Activated CD4-positive, CD25-positive, alpha-beta regulatory T cell treated with anti-CD3 and anti-CD28 coated beads, Interleukin-2, amount 50 U/mL, for 72 hours (primary cell): ENCODE measurements around the gene SCAP.
A peak's percentile ranks its signal among the peaks of the same experiment; 100 is the strongest.
"Not testable (repeated sequence)": the region's sequence is repeated elsewhere in the genome, so short reads cannot be mapped to it uniquely, and the experiment has no call there.

Source experiments
- DNase-seq: peaks from one replicate; pipeline ENCODE4 v3.0.0; 2021

SCAP gene

DNA sequence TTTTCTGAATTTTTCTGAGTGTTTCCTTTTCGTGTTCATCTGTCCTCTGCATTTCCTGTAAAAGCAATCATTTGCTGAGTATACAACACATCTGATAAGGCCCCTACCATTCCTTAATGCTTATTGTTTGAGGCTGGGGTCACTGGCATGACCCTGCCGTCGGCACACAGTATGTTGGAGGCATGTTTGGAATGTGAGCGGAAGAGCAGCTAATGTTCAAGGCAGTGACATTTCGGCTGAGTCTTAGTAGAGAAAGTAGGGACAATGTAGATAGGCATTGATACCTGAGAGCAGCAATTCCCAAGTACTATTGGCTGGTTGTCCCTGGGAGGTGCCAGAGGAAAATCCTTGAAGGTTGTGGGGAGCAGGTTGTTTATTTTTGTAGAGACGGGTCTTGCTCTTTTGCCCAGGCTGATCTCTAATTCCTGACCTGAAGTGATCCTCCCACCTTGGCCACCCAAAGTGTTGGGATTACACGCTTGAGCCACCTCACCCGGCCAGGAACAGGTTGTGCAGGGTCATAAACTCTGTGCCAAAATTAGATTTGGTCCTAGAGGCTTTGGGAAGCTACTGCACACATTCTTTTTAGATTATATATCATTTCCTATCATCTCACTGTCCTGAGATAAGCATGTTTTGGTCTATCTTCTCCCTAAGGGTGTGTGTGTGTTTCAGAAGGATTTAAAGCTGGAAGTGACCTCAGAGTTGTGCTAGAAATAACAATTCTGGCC, 81.4 kb downstream of the SCAP start:
- DNase-seq = no peak

DNA sequence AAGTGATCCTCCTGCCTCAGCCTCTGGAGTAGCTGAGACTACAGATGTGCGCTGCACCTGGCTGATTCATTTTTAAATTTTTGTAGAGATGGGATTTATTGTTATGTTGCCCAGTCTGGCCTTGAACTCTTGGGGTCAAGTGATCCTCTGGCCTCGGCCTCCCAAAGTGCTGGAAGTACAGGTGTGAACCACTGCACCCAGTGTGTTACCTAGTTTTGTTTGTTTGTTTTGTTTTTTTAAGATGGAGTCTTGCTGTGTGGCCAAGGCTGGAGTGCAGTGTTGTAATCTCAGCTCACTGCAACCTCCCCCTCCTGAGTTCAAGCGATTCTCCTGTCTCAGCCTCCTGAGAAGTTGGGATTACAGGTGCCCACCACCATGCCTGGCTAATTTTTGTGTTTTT, 82.8 kb downstream of the SCAP start:
- no peak for DNase-seq

DNA sequence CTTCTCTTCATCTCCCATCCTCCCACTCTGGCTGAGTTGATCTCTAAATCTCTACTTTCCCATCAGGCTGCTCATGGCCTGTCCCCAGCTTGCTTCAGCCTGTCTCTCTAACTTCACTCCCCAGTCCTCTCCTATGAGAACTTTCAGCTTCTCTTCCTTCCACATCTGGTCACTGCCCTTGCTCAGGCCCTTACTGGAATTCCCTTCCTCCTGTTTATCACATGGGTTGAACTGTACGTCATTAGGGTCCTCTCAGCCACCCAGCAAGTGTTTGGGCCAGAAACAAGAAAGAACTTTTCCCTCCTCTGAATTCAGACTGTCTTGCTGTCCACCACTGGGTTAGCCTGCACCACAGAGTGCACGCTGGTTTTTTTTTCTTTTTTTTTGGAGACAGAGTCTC, 89.9 kb downstream of the SCAP start:
- DNase-seq = no peak

DNA sequence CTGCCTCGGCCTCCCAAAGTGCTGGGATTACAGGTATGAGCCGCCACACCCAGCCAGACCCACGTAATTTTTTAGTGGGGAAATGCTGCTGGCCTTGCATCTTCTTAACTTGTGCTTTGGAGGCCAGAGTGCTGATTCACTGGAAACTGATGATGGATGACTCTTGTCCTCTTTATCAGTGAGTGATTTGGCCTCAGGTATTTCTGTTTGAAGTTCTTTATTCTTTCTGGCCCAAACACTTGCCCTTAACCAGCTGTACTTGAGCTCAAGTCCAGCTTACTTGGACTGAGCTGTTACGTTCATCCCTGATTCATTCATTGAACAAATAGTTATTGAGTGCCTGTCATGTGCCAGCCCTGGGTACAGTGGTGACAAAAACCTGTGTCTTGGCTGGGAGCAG, 90.7 kb downstream of the SCAP start:
- no peak for DNase-seq

DNA sequence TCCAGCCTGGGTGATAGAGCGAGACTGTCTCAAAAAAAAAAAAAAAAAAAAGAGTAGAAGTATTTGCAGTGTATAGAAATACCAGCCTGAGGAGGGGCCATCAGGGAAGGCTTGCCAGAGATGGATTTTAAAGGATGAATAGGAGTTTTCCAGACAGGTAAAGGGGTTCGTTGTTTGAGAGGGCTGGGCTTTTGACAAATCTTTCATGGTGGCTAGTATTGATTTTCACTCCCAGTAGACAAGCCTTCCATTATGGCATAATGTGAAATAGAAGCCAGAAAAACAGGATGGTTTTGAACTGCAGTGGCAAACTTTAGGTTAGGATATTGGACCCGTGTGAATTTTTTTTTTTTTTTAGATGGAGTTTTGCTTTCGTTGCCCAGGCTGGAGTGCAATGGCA, 91.3 kb downstream of the SCAP start:
- no peak for DNase-seq

DNA sequence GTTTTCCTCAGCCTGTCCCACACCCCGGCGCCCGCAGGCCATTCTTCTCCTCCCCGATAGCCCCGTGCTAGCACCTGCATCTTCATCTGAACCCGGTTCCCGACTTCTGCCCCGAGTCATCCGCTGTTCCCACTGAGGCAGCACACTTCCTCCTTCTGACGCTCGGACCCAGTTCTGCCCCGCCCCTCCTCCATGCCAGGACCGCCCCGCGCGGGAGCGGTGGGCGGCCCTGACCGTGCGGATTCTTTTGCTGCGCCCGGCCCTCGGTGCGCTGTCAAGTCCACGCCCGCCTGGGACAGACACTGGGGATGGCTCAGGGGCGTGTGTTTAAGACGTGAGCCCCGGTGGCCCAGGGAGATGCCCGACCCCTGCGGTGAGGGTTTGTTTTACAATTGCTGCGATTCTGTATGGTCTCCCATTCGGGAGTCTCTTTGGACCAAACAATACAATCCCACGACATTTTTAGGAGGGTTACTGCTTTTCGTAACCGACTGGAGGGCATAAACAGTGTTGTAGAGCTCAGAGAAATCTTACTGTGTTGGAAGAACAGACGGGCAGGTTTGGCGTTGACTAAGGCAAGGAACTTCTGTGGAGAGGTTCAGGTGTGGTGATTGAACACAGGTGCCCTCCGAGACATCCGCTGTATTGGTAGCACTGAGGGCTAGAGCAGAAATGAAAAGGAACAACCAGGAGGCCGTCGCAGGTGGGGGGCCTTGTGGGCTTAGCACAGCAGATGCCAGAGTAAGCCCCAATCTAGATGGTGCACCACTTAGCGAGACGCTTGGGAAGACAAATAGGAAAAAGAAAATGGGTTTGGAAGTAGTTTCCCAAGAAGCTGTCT, 94.2 kb downstream of the SCAP start:
- DNase-seq = peak; percentile 79

DNA sequence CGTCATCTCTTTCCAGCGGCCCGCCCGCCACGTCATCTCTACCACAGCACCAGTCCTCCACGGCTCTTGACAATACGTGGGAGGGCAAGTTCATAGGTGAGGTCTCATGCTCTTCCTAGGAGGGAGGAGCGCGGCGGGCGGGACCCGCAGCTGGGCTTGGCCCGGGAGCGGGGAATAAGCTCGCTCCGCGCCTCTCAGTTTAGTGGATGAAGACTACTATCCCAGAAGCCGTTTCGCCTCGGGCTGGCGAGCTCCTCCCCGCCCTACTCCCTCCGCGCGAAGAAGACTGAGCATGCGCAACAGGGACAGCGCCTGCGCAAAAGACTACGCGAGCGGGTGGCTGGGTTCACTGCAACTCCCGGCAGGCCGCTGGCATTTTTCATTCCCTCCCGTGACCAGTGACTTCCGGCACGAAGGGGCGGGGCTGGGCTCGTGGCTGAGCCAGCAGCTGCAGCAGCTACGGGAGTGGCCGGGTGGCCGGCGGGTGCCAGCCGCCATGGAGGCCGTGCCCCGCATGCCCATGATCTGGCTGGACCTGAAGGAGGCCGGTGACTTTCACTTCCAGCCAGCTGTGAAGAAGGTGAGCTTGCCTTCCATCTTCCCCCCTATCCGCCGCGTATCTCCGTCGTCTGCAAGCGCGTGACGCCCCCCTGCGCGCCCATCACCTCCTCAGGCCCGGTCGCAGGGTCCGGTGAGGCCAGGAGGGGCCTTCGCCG, 95.0 kb downstream of the SCAP start, which contains the start of gene PTPN23:
Gene PTPN23 (plus strand): TSS at position 421 of the 716 bp plus-strand sequence. CDS start 76 bp downstream, at position 497.
- DNase-seq = peak; percentile 97

DNA sequence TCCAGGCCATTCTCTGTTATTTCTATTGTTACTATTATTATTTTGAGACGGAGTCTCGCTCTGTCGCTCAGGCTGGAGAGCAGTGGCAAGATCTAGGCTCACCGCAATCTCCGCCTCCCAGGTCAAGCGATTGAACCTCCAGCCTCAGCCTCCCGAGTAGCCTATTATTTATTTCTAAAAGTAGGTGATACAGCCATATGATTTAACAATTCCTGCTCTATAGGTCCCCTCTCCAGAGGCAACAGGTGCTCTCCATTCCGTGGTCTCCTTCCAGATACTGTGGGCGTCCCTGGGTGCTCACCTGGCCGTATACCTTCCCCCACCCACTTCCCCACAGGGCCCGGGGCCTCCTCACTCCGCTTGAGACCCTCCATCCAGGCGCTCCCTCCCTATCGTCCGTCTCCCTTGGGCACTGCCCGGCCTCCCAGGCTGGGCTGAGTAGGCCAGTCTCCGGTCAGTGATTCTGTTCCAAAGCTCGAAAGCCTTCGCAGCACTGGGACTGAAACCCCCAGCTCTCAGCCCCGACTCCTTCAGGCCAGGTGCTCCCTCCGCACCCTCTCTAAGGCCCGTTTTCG, 95.6 kb downstream of the SCAP start:
- DNase-seq = no peak

DNA sequence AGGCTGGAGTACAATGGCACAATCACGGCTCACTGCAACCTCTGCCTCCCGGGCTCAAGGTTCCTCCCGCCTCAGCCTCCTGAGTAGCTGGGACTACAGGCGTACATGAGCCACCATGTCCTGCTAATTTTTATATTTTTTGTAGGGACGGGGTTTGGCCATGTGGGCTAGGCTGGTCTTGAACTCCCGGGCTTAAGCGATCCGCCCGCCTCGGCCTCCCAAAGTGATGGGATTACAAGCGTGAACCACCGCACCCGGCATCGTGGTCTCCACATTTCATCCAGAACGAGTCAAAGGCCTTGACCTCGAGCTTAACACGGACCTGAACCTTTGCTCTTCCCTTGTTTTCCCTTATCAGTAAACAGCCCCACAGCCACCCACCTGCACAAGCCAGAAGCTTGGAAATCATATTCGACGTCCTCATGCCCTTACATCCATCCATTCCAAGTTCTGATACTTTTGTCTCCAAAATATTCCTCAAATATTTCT, 96.3 kb downstream of the SCAP start:
- DNase-seq = no peak

DNA sequence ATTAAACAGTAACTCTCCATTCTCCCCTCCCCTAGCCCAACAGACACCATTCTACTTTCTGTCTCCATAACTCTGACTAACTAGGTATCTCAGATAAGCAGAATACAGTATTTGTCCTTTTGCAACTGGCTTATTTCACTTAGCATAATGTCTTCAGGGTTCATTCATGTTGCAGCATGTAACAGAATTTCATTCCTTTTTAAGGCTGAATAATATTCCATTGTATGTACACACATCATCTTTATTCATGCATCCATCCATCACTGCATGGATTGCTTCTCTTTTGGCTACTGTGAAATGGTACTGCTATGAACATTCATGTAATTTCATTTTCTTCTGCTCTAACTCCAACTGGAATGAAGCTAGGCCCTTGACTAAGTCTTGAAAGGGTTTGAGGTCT, 96.9 kb downstream of the SCAP start:
- no peak for DNase-seq

DNA sequence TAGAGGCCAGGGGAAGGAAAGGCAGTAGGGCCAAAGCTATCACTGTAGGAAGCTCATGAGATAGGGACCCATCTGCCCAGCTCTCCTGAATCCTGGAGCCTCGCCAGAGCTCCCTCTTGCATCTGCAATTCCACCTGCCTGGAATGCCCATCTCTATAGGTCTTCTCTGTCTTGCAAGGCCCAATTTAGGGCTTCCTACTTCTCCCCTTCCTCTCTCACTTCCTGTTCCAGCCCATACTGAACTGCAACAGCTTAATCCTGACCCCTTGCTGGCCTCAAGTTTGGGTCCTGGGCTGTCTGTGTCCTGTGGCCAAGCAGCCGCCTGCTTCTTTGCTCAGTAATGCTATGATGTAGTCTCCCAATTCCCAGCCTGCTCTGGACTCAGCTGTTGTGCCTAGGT, 98.6 kb downstream of the SCAP start:
- DNase-seq = no peak

DNA sequence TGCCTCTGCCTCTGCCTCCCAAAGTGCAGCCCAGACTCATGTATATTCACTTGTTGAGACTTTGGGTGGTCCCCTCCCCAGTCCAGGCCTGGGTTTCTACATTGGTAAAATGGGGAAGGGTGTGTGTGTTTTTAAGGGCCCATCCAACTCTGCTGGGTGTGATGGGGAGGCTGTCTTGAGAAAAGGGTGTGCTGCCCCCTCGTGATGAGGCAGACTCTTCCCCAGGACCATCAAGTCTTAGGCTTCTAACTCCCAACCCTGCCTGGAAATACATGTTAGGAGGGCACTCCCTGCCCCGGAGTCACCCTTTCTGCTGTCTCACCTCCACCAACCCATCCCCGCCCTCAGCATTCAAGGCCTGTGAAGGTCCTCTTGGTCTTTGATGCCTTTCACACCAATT, 99.3 kb downstream of the SCAP start:
- DNase-seq = no peak

DNA sequence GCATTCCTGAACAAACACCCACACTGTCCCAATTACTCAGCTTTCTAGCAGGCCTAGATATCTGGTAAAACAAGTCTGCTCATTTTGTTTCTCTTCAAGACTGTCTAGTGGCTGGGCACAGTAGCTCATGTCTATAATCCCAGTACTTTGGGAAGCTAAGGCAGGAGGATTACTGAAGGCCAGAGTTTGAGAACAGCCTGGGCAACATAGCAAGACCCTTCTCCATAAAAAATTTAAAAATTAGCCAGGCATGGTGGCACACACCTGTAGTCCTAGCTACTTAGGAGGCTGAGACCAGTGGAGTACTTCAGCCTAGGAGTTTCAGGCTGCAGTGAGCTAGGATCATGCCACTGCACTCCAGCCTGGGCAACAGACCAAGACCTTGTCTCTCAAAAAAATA, 101.2 kb downstream of the SCAP start:
- DNase-seq = no peak

DNA sequence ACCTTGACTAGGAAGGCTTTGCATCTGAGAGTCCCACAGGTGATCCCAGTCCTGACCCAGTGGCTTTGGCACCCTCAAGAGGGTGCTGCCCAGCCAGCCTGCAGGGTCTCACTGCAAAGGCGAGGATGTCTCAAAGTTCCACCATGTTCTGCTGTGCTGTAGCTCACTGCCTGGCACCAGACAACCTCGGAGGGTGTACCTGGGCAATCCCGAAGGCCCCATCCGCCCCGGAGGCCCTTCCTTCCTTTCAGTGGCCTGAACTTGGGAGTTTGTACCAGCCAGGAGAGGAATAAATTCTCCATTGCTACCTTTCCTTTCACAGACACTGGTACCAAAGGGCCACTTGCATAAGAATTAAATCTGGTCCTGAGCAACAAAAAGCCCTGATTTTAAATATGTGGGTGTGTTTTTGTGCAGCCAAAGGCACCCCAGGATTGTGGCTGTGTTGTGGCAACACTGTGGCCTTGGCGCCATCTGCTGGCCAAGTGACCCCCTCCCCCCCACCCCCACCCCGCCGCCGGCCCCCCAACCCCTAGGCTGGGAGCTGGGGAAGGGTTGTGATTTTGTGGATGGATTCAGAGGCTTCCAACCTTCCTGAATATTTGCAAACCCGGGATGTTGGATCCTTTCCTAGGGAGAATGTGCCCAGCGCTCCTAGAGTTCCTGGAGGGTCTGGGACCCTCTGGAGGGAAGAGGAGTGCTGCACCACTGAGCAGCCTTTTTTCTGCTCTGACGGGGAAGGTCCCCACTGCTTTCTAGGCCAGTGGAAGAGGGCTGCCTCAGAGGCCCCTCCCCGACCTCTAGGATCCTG, 104.6 kb downstream of the SCAP start:
- no peak for DNase-seq

DNA sequence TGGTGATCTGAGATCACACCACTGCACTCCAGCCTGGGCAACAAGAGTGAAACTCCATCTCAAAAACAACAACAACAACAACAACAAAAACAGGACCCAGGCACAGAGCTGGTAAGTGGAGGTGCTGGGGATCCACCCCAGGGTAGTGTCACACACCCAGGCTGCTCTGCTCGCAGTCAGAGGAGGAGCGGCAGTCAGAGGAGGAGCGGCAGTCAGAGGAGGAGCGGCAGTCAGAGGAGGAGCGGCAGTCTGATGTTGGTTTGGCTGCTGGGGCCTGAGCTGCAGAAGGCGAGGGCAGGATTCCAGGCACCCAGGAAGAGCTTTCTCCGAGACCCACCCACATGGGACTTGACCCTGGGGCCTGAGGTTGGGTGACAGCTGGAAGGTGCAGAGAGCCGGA, 105.7 kb downstream of the SCAP start:
- DNase-seq = not testable (repeated sequence)

DNA sequence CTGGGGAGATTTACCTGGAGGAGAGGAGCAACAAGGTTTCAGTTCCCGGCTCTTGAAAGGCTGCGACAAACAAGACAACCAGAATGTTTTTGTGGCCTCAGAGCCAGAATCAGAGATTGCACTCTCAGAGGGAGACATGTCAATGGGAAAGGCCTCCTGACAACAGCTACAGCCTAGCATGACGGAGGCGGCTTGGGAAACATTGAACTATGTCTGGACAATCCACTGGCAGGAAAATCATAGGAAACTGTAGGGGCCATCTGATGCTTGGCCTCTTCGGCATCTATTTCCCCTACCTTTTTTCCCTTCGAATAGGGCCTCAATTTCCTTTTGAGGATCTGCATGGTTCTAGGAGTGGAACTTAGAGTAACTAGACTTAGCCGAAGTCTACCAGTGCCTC, 108.1 kb downstream of the SCAP start:
- no peak for DNase-seq

DNA sequence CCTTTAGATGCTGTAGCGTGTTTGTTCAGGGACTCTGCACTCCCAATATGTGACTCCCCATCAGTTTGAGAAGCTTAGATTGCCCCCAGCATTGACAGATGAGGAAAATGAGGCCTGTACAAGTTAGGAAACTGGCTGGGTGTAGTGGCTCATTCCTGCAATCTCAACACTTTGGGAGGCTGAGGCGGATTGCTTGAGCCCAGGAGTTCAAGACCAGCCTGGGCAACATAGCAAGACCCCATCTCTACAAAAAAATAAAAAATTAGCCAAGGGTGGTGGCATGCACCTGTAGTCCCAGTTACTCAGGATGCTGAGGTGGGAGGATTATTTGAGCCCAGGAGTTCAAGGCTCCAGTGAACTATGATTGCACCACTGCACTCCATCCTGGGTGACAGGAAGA, 108.9 kb downstream of the SCAP start:
- DNase-seq = no peak

DNA sequence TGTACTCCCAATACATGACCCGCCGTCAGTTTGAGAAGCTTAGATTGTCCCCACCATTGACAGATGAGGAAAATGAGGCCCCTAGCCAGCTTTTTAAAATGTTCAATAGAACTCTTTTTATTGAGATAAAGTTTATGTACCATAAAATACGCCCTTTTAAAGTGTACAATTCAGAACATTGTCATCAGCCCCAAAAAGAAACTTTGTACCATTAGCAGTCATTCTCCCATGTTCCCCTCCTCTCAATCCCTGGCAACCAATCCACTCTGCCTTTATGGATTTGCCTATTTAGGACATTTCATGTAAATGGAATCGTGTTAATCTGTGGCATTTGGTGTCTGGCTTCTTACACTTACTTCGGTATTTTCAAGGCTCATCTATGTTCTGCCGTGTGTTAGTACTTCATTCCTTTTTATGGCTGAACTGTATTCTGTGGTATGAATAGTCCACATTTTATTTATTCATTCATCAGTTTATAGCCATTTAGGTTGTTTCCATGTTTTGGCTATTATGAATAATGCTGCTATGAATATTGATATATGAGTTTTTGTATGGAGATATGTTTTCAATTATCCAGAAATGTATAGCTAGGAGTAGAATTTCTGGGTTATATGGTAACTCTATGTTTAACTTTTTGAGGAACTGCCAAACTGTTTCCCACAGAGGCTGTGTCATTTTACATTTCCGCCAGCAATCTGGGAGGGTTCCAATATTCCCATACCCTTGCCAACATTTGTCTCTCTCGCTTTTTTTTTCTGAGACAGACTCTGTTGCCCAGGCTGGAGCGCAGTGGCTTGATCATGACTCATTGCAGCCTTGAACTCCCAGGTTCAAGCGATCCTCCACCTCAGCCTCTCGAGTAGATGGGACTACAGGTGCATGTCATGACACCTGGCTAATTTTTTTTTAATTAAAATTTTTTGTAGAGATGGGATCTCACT, 110.3 kb downstream of the SCAP start:
- no peak for DNase-seq
